Measurements from ENCODE around the gene CEACAM7.
"Not testable (repeated sequence)": the region's sequence is repeated elsewhere in the genome, so short reads cannot be mapped to it uniquely, and the experiment has no call there.

The CEACAM7 gene

DNA sequence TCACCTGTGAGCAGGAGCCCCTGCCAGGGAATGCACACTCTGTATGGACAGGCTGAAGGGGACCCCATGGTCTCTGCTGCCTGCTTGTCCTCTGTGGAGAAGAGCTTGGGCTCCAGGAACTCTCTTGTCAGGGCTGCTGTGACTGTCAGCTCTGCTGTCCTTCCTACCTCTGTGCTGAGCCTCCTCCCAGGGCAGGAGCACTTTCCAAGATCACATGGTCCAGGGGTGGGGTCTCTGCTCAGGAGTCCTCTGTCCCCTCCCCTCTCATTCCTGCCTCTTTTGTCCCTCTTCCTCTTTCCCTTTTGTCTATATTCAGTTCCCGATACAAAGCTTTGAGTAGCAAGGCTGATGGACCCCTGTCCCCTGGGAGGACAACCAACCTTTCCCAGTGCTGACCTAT is at the start of gene CEACAM7:
CEACAM7 (minus strand) TSS at position 173 of the 400 bp plus-strand sequence; CDS start at position 68, 105 bp downstream.
- no peak for DNase-seq (ENCODE audit: insufficient read length, low spot score)
- no peak for FAIRE-seq

DNA sequence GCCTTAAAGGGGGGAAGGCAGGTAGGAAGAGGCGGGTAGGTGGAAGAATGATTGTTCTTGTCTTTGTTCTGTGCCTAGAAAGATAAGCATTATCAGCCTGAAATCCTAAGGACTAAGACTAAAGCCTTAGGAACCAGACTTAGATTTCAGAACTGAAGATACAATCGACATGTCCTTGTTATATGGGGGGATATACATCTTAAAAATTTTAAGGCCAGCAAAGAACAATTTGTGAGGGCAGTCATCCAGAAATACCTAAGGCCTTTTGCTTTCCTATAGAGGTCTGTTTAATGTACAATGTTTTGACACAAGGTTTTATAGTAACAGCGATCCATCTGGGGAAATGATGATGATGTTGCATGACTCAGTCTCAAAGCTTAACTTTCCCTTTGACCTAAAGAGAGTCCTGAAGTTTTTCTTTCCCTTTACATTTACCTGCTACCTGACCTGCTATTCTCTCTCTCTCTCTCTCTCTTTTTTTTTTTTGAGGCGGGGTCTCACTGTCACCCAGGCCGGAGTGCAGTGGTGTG is 47.1 kb upstream of the CEACAM7 start:
- FAIRE-seq (no peak), DNase-seq (ENCODE audit: insufficient read length, low spot score) (no peak)

DNA sequence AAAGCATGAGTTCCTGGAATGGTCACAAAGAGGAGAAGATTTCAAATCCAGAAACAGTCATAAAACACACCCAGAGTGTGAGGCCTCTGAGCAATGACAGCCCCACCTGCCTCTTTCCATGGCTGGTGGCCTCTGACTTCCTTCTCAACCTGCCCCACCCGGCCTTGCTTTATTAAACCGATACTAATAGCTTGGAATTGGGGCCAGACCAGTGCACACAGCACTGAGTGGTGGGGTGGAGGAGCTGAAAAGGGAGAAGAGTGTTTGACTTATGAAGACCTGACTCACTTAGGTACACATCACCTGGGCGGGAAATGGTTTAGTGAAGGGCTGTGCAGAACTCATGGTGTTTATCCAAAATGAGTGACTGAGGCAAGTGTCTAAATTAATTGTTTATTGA is 46.5 kb upstream of the CEACAM7 start:
- no peak for DNase-seq (ENCODE audit: insufficient read length, low spot score)

DNA sequence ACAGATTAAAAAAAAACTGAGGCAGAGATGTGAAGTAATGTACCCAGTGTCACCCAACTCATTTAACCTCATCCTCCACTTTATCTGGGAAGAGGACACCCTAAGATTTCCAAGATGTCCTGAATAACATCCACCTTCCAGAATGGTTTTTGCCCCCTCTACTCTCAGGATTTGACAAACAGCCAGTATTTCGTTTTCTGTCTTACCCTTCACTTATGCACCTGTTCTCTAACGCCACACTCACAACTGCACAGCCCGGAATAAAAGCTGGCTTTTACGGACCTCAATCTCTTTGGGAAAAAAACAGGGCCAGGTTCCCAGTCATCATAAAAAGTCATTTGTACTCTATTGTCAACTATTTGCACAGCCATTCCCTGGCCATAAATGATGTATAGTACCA is 46.1 kb upstream of the CEACAM7 start:
- FAIRE-seq = no peak
- no peak for DNase-seq (ENCODE audit: insufficient read length, low spot score)

More for the DNA sequence above, 46.5 kb upstream of the CEACAM7 start:
- no peak for FAIRE-seq

DNA sequence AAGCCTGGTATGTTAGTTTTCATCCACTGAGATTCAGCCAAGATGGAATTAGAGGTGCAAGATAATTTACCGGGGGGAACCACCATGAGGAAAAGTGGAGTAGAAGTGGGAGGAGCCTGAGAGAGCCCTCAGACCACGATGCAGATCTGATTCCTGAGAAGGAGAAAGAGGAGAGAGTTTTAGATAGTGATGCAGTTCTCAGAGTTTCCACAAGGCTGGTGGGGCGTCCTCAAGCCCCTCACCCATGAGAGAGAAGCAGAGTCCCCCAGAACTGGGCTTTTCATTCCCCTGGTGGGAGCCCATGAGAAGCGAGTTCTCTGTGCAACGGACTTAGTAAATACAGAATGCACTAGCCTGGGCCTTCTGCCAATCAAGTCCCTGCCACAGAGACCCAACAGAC is 38.4 kb upstream of the CEACAM7 start:
- no peak for FAIRE-seq
- DNase-seq (ENCODE audit: insufficient read length, low spot score) = no peak

DNA sequence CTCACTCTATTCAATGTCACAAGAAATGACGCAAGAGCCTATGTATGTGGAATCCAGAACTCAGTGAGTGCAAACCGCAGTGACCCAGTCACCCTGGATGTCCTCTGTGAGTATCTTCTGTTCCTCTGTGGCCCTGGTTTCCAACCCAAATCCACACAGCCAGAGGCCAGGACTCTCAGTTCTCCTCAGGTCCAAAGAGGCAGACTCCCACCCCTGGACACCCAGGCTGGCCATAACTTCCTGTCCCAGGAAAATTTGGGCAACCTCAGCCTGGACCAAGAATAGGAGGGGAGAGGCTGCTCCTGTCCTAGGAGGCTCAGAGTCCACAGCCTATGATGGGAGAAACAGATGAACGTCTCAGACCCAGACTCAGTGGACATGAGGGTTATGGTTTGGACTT is 32.0 kb upstream of the CEACAM7 start:
- DNase-seq (ENCODE audit: insufficient read length, low spot score) (no peak), FAIRE-seq (no peak)

DNA sequence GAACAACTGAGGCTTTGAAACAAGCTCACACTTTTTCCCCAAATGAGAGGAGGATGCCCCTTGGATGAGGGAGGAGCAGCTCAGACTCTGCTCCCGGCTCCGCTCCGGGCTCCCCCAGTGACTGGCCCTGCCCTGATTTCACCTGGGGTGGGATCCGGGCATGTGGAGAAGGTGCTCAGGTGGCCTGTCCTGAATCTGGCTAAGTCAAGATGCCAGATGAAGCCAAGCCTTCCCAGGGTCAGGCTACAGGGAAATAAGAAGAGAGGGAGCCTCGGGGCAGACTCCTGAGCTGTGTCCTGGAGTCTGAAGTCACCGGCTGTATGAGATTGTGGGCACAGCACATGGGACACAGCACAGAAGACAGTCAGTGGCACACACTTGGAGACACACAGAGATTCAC is 30.7 kb upstream of the CEACAM7 start:
- no peak for FAIRE-seq
- DNase-seq (ENCODE audit: insufficient read length, low spot score) = no peak

DNA sequence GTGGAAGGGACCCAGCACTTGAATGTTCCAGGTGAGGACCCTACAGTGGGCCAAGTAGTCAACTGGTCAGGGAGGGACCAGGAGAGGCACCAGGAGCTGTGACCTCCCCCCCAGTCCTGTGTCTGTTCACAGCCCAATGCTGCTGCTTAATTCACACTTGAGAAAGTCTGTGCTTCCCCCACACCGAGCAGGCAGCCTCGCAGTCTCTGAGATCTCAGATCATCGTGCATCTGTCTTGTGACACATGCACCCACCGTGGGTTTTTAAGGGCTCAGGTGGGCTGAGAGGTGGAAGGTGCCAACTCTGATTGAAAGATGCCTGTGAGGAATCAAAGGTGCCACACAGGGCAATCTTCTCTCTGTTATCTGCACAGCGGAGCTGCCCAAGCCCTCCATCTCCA is 26.5 kb upstream of the CEACAM7 start:
- no peak for FAIRE-seq
- DNase-seq (ENCODE audit: insufficient read length, low spot score) = no peak

DNA sequence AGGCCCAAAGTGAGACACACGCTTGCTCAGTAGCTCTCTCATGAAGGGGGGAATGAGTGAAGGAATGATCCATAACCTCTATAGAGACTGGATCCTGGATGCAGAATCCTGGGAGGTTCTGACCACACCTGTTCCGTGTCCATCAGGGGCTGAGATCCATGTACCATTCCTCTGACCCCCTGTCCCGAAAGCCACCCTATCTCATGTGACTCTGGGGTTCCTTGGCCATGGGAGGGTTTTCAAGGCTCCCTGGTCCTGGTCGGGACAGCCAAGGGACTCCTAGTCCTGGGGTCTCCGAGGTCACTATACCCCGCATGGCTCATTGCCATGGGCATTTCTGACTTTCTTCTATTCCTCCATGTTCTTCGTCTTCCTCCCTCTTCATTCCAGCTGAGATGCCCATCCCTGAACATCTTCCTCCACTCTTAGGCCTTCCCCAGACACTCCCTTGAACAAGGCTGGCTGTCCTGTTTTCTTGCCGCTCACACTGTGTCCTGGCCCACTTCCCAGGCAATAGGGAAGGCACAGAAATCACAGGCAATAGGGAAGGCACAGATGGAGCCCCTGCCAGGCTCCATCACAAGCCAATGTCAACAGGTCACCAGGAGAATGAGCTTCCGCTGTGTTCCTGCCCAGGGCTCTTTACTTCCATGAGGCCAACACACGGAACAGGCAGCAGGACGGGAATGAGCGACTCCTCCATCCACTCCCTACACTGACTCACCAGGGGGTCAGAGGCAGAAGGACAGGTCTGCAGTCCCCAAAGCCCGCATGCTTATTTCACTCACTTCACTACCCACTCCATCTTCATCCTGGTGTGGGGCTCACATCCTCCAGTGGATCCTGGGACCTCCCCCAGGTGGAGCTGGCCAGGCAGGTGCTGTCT is 23.5 kb upstream of the CEACAM7 start:
- FAIRE-seq (no peak), DNase-seq (ENCODE audit: insufficient read length, low spot score) (no peak)

DNA sequence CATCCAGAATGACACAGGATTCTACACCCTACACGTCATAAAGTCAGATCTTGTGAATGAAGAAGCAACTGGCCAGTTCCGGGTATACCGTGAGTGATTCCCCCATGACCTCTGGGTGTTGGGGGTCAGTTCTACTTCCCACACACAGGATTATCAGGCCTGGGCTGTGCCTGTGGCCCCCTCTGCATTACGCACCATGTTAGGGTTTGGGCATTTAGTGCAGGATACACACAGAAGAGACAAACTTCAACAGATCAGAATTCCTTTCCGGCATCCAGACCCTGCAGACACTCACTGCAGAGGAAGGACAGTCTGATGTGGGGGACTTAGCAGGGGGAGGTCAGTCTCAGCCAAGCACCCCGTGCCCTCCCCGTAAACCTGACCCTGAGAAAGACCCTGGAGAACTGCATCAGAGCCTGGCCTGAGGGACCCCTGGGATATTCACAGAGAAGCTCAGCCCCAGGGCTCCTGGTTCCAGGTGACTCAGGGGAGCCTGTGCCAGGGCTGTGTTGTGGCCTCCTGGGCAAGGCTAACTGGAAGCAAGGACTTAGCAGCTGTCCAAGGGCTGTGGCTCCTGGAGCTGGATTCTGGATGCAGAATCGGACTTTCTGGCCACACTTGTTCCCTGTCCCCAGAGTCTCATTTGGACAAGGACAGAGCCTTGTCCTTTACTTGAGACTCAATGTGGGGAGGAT is 22.0 kb upstream of the CEACAM7 start:
- no peak for FAIRE-seq
- no peak for DNase-seq (ENCODE audit: insufficient read length, low spot score)

DNA sequence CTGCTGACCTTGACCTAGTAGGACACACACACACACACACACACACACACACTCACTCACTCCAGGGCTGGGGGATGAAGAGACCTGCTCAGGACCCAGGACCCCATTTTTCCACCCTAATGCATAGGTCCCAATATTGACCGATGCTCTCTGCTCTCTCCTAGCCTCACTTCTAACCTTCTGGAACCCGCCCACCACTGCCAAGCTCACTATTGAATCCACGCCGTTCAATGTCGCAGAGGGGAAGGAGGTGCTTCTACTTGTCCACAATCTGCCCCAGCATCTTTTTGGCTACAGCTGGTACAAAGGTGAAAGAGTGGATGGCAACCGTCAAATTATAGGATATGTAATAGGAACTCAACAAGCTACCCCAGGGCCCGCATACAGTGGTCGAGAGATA is 21.4 kb upstream of the CEACAM7 start:
- not testable (repeated sequence) for FAIRE-seq; DNase-seq (ENCODE audit: insufficient read length, low spot score)

DNA sequence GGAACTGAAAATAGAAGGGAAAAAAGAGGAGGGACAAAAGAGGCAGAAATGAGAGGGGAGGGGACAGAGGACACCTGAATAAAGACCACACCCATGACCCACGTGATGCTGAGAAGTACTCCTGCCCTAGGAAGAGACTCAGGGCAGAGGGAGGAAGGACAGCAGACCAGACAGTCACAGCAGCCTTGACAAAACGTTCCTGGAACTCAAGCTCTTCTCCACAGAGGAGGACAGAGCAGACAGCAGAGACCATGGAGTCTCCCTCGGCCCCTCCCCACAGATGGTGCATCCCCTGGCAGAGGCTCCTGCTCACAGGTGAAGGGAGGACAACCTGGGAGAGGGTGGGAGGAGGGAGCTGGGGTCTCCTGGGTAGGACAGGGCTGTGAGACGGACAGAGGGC is 20.4 kb upstream of the CEACAM7 start, which contains the start of gene CEACAM5:
CEACAM5 (plus strand) TSS at position 146 of the 400 bp plus-strand sequence; CDS start at position 252, 106 bp downstream.
- DNase-seq (ENCODE audit: insufficient read length, low spot score) (no peak), FAIRE-seq (no peak)

DNA sequence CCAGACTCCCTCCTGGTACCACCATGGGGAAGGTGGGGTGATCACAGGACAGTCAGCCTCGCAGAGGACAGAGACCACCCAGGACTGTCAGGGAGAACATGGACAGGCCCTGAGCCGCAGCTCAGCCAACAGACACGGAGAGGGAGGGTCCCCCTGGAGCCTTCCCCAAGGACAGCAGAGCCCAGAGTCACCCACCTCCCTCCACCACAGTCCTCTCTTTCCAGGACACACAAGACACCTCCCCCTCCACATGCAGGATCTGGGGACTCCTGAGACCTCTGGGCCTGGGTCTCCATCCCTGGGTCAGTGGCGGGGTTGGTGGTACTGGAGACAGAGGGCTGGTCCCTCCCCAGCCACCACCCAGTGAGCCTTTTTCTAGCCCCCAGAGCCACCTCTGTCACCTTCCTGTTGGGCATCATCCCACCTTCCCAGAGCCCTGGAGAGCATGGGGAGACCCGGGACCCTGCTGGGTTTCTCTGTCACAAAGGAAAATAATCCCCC is 19.9 kb upstream of the CEACAM7 start:
- no peak for DNase-seq (ENCODE audit: insufficient read length, low spot score)
- FAIRE-seq = no peak

DNA sequence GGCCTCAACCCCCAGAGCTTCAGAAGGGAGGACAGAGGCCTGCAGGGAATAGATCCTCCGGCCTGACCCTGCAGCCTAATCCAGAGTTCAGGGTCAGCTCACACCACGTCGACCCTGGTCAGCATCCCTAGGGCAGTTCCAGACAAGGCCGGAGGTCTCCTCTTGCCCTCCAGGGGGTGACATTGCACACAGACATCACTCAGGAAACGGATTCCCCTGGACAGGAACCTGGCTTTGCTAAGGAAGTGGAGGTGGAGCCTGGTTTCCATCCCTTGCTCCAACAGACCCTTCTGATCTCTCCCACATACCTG is 19.4 kb upstream of the CEACAM7 start:
- FAIRE-seq (no peak), DNase-seq (ENCODE audit: insufficient read length, low spot score) (no peak)

DNA sequence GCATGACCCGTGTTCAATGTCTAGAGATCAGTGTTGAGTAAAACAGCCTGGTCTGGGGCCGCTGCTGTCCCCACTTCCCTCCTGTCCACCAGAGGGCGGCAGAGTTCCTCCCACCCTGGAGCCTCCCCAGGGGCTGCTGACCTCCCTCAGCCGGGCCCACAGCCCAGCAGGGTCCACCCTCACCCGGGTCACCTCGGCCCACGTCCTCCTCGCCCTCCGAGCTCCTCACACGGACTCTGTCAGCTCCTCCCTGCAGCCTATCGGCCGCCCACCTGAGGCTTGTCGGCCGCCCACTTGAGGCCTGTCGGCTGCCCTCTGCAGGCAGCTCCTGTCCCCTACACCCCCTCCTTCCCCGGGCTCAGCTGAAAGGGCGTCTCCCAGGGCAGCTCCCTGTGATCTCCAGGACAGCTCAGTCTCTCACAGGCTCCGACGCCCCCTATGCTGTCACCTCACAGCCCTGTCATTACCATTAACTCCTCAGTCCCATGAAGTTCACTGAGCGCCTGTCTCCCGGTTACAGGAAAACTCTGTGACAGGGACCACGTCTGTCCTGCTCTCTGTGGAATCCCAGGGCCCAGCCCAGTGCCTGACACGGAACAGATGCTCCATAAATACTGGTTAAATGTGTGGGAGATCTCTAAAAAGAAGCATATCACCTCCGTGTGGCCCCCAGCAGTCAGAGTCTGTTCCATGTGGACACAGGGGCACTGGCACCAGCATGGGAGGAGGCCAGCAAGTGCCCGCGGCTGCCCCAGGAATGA is 18.9 kb upstream of the CEACAM7 start:
- peak; percentile 80 for DNase-seq (ENCODE audit: insufficient read length, low spot score)
- FAIRE-seq = no peak

DNA sequence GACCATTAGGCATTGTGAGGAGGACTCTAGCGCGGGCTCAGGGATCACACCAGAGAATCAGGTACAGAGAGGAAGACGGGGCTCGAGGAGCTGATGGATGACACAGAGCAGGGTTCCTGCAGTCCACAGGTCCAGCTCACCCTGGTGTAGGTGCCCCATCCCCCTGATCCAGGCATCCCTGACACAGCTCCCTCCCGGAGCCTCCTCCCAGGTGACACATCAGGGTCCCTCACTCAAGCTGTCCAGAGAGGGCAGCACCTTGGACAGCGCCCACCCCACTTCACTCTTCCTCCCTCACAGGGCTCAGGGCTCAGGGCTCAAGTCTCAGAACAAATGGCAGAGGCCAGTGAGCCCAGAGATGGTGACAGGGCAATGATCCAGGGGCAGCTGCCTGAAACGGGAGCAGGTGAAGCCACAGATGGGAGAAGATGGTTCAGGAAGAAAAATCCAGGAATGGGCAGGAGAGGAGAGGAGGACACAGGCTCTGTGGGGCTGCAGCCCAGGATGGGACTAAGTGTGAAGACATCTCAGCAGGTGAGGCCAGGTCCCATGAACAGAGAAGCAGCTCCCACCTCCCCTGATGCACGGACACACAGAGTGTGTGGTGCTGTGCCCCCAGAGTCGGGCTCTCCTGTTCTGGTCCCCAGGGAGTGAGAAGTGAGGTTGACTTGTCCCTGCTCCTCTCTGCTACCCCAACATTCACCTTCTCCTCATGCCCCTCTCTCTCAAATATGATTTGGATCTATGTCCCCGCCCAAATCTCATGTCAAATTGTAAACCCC is 17.5 kb upstream of the CEACAM7 start:
- DNase-seq (ENCODE audit: insufficient read length, low spot score) (no peak), FAIRE-seq (no peak)

DNA sequence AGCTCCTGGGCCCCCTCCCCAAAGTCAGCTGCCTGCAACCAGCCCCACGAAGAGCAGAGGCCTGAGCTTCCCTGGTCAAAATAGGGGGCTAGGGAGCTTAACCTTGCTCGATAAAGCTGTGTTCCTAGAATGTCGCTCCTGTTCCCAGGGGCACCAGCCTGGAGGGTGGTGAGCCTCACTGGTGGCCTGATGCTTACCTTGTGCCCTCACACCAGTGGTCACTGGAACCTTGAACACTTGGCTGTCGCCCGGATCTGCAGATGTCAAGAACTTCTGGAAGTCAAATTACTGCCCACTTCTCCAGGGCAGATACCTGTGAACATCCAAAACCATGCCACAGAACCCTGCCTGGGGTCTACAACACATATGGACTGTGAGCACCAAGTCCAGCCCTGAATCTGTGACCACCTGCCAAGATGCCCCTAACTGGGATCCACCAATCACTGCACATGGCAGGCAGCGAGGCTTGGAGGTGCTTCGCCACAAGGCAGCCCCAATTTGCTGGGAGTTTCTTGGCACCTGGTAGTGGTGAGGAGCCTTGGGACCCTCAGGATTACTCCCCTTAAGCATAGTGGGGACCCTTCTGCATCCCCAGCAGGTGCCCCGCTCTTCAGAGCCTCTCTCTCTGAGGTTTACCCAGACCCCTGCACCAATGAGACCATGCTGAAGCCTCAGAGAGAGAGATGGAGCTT is 15.7 kb upstream of the CEACAM7 start:
- DNase-seq (ENCODE audit: insufficient read length, low spot score) = no peak
- FAIRE-seq = no peak

DNA sequence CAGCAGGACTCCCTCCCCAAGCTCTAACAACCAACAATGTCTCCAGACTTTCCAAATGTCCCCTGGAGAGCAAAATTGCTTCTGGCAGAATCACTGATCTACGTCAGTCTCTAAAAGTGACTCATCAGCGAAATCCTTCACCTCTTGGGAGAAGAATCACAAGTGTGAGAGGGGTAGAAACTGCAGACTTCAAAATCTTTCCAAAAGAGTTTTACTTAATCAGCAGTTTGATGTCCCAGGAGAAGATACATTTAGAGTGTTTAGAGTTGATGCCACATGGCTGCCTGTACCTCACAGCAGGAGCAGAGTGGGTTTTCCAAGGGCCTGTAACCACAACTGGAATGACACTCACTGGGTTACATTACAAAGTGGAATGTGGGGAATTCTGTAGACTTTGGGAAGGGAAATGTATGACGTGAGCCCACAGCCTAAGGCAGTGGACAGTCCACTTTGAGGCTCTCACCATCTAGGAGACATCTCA is 14.1 kb upstream of the CEACAM7 start:
- DNase-seq (ENCODE audit: insufficient read length, low spot score) (no peak), FAIRE-seq (no peak)

DNA sequence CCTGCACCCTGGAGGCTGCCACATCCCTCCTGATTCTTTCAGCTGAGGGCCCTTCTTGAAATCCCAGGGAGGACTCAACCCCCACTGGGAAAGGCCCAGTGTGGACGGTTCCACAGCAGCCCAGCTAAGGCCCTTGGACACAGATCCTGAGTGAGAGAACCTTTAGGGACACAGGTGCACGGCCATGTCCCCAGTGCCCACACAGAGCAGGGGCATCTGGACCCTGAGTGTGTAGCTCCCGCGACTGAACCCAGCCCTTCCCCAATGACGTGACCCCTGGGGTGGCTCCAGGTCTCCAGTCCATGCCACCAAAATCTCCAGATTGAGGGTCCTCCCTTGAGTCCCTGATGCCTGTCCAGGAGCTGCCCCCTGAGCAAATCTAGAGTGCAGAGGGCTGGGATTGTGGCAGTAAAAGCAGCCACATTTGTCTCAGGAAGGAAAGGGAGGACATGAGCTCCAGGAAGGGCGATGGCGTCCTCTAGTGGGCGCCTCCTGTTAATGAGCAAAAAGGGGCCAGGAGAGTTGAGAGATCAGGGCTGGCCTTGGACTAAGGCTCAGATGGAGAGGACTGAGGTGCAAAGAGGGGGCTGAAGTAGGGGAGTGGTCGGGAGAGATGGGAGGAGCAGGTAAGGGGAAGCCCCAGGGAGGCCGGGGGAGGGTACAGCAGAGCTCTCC is 13.5 kb upstream of the CEACAM7 start:
- FAIRE-seq = no peak
- no peak for DNase-seq (ENCODE audit: insufficient read length, low spot score)
